ENCODE data around the gene MUC4. TPM values are rescaled to one million over a fixed set of nuclear protein-coding genes. Genes with fewer than 3 reads are reported as not detected.
"Not testable (repeated sequence)": the region's sequence is repeated elsewhere in the genome, so short reads cannot be mapped to it uniquely, and the experiment has no call there.

Gene MUC4
- total RNA-seq, 1 experiment from 2014 or later = not detected

DNA sequence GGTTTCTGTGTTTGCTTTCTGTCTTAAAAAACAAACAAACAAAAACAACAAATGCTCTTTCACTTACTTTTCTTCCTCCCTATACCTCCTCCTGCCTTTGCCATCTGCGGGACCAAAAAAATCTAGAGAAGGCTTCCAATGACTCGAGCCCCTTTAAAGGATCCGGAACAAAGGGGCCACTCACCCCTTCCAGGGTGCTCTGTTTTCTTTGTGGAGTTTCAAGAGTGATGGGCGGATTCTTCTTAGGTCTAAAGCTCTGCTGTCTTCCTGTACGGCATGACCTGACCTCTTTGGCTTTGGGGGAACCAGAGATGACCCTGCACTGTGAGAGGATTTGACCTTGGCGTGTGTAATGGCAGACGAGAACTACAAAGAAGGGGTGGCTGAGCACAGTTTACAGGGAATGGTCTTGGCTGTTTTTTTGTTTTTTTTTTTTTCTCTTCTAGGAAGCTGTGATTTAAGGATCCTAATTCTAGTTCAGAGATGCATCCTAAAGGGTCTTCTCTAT is 93.2 kb downstream of the MUC4 start:
- no peaks in the 10 kb centered on the region for H3K9me3 ChIP-seq (replicated peaks)
- peaks cover 39% of the 10 kb centered on the region for H3K27me3 ChIP-seq (replicated peaks)
- H3K36me3 ChIP-seq = no peaks in the 10 kb centered on the region
- H3K4me1 ChIP-seq (replicated peaks) = no peaks in the 10 kb centered on the region
- H3K27ac ChIP-seq = no peak overlapping the region
- H3K4me3 ChIP-seq = no peak overlapping the region
- no peak for DNase-seq (ENCODE audit: low read depth in 1 of 2, low spot score in 2 of 2)

DNA sequence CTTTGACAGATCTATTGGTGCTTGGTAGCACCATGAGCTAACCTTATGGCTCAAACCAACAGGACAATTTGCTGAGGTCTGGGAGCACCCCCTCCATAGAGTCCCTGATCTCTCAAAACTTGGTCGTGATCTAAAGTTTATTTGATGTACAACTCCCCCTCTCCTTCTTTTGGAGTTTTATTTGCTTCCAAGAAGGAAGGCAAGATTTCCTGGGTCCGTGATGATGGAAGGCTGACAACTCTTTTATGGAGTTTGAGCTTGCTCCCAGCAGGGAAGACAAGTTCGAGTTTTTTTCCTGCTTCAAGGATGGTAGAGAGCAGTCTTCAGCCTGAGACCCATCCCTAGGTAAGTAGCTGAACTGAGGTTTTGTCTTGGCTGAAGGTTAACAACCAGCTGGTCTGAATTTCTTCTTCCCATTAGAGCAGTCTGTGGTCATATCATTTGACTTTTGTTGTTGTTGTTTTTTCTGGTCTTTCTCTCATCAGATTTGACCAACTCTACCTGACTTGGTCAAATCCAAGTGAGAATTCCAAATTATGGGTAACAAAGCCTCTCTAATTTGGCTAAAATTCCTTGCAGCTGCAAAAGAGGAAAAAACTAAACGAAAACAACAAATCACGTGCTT is 93.8 kb downstream of the MUC4 start:
- Histone ChIP-seq H3K4me3 (no peak overlapping the region), H3K27ac (no peak overlapping the region), H3K27me3 (replicated peaks) (peaks cover 39% of the 10 kb centered on the region), H3K9me3 (replicated peaks) (no peaks in the 10 kb centered on the region), H3K36me3 (no peaks in the 10 kb centered on the region), H3K4me1 (replicated peaks) (no peaks in the 10 kb centered on the region)
- no peak for DNase-seq (ENCODE audit: low read depth in 1 of 2, low spot score in 2 of 2)

DNA sequence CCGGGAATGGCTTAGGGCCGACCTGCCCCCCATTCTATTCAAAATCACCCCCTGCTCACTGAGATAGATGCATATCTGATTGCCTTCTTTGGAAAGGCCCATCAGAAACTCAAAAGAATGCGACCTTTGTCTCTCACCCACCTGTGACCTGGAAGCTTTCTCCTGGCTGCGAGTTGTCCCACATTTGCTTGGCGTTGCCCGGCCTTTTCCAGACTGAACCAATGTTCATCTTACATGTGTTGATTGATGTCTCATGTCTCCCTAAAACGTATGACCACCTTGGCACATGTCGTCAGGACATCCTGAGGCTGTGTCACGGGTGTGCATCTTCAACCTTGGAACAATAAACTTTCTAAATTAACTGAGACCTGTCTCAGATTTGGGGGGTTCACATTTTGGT is 94.3 kb downstream of the MUC4 start:
- Histone ChIP-seq H3K4me1 (replicated peaks) (no peaks in the 10 kb centered on the region), H3K27ac (no peak overlapping the region), H3K27me3 (replicated peaks) (peaks cover 39% of the 10 kb centered on the region), H3K4me3 (no peak overlapping the region), H3K36me3 (no peaks in the 10 kb centered on the region), H3K9me3 (replicated peaks) (no peaks in the 10 kb centered on the region)
- DNase-seq (ENCODE audit: low read depth in 1 of 2, low spot score in 2 of 2) = no peak

DNA sequence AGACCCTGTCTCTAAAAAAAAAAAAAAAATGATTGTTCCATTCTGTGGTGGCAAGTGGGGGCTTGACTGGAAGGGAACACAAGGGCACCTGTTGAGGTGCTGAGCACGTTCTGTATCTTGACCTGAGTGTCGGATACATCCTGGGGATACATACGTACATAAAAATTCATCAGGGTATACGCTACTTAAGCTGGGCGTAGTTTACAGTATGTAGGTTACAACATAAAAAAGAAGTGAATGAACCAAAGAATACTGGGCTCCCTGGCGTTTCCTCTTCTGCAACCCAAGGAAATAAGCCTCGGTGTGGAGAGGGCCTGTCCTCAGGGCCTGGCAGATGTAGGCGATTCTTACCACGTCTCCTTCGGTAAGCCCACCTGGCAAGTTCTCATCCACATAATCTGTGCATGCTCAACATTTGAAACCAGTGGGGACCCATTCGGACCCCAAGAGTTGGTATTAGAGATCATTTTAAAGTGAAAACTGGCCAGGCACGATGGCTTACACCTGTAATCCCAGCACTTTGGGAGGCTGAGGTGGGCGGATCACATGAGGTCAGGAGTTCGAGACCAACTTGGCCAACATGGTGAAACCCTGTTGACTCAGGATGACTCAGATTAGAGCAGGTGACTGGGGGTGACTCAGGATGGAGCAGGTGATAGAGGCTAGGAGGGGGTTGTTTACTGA is 96.0 kb downstream of the MUC4 start:
- Histone ChIP-seq H3K4me3 (no peak overlapping the region), H3K36me3 (no peaks in the 10 kb centered on the region; the same call in 1 of the 2 replicates), H3K27ac (no peak overlapping the region), H3K9me3 (replicated peaks) (no peaks in the 10 kb centered on the region), H3K27me3 (replicated peaks) (peaks cover 39% of the 10 kb centered on the region), H3K4me1 (replicated peaks) (no peaks in the 10 kb centered on the region)
- no peak for DNase-seq (ENCODE audit: low read depth in 1 of 2, low spot score in 2 of 2)

DNA sequence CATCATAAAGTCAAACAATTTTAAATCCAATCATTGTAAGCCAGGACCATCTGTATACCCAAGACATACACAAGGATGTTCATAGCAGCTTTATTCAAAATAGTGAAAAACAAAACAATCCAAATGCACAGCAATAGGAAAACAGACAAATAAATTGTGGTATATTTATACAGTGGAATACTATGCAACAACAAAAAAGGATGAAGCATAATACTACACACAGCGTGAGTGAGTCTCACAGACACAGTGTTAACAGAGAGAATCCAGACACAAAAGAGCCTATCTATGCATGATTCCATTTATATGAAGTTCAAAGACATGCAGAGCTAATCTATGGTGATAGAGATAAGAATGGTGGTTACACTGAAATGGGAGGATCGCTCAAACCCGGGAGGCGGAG is 96.6 kb downstream of the MUC4 start:
- DNase-seq (ENCODE audit: low read depth in 1 of 2, low spot score in 2 of 2) = no peak
- Histone ChIP-seq H3K4me1 (replicated peaks) (no peaks in the 10 kb centered on the region), H3K27me3 (replicated peaks) (peaks cover 39% of the 10 kb centered on the region), H3K36me3 (no peaks in the 10 kb centered on the region; the same call in 1 of the 2 replicates), H3K4me3 (no peak overlapping the region), H3K9me3 (replicated peaks) (no peaks in the 10 kb centered on the region), H3K27ac (no peak overlapping the region)

DNA sequence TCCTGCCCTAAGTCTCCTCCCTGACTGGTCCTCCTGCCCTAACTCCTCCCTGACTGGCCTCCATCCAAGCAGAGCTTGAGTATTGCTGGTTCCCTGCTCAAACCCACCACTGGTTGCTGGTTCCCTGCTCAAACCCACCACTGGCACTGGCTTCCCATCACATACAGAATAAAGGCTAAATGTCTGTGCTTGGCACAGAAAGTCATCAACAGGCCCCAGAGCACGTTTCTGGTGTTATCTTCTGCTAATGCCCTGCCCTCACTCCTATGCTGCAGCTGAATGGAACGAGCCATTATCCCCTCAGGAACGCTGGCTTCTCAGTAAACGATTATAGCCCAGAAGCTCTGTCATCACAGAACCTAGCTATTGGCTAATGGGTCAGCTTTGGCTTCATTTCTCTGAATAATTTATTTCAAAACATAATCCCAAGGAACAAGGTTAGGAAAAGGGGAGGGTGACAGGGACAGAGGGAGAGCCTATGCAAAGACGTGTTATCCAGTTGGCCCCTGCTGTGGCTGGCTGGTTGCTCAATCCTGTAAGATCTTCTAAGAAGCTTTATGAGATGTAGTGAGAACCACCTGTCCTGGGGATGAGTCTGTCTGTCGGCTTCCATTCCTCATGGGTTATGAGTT is 97.2 kb downstream of the MUC4 start:
- H3K4me3 ChIP-seq = no peak overlapping the region
- no peaks in the 10 kb centered on the region for H3K9me3 ChIP-seq (replicated peaks)
- H3K36me3 ChIP-seq = no peaks in the 10 kb centered on the region; the same call in 1 of the 2 replicates
- DNase-seq (ENCODE audit: low read depth in 1 of 2, low spot score in 2 of 2) = no peak
- H3K4me1 ChIP-seq (replicated peaks) = no peaks in the 10 kb centered on the region
- no peak overlapping the region for H3K27ac ChIP-seq
- H3K27me3 ChIP-seq (replicated peaks) = peaks cover 36% of the 10 kb centered on the region

DNA sequence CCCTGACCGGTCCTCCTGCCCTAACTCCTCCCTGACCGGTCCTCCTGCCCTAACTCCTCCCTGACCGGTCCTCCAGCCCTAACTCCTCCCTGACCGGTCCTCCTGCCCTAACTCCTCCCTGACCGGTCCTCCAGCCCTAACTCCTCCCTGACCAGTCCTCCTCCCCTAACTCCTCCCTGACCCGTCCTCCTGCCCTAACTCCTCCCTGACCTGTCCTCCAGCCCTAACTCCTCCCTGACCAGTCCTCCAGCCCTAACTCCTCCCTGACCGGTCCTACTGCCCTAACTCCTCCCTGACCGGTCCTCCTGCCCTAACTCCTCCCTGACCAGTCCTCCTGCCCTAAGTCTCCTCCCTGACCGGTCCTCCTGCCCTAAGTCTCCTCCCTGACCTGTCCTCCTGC is 98.6 kb downstream of the MUC4 start:
- not testable (repeated sequence) for H3K27ac ChIP-seq; H3K4me3 ChIP-seq; H3K4me1 ChIP-seq (replicated peaks); H3K9me3 ChIP-seq (replicated peaks); H3K36me3 ChIP-seq; DNase-seq (ENCODE audit: low read depth in 1 of 2, low spot score in 2 of 2)
- H3K27me3 ChIP-seq (replicated peaks) = peaks cover 25% of the 10 kb centered on the region

DNA sequence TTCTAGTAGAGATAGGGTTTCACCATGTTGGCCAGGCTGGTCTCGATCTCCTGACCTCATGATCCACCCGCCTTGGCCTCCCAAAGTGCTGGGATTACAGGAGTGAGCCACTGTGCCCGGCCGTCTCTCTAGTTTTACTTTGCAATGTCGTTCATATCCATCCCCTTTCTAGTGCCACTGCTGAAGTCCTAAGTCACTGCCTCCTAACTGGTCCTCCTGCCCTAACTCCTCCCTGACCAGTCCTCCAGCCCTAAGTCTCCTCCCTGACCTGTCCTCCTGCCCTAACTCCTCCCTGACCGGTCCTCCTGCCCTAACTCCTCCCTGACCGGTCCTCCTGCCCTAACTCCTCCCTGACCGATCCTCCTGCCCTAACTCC is 99.2 kb downstream of the MUC4 start:
- not testable (repeated sequence) for H3K4me3 ChIP-seq; H3K9me3 ChIP-seq (replicated peaks); H3K4me1 ChIP-seq (replicated peaks); DNase-seq (ENCODE audit: low read depth in 1 of 2, low spot score in 2 of 2); H3K27ac ChIP-seq; H3K36me3 ChIP-seq
- H3K27me3 ChIP-seq (replicated peaks) = peaks cover 21% of the 10 kb centered on the region

DNA sequence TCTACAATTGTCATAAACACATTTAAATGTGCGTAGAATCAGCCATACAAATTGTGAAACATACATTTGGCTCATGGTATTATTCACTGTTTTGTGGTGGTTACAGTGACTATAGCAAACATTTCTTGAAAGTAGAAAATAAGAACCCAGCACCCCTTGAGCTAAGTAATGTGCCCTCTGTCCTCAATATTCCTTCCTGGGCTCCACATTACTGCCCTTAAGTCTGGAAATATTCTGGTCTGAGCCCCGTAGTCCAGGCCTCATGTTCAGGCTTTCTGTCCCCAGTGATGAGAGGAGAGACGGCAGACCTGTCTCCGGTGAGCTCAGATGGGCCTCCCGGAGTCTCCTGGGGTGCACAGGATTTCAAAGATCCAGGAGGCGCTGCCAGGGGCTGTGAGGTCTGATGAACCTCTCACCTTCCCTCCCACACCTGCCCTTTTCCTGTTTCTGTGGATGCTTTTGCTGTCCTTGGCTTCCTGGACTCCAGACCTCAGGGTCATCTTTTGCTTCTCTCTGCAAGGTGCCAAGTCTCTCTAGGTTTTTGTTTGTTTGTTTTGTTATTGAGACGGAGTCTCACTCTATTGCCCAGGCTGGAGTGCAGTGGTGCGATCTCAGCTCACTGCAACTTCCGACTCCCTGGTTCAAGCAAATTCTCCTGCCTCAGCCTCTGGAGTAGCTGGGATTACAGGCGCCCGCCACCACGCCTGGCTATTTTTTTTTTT is 99.8 kb downstream of the MUC4 start:
- Histone ChIP-seq H3K36me3 (no peaks in the 10 kb centered on the region; the same call in 1 of the 2 replicates), H3K27me3 (replicated peaks) (peaks cover 21% of the 10 kb centered on the region), H3K4me3 (no peak overlapping the region), H3K27ac (no peak overlapping the region), H3K4me1 (replicated peaks) (peaks cover 7% of the 10 kb centered on the region; the same call in 1 of the 2 replicates), H3K9me3 (replicated peaks) (no peaks in the 10 kb centered on the region; the same call in 1 of the 2 replicates)
- DNase-seq (ENCODE audit: low read depth in 1 of 2, low spot score in 2 of 2) = no peak

DNA sequence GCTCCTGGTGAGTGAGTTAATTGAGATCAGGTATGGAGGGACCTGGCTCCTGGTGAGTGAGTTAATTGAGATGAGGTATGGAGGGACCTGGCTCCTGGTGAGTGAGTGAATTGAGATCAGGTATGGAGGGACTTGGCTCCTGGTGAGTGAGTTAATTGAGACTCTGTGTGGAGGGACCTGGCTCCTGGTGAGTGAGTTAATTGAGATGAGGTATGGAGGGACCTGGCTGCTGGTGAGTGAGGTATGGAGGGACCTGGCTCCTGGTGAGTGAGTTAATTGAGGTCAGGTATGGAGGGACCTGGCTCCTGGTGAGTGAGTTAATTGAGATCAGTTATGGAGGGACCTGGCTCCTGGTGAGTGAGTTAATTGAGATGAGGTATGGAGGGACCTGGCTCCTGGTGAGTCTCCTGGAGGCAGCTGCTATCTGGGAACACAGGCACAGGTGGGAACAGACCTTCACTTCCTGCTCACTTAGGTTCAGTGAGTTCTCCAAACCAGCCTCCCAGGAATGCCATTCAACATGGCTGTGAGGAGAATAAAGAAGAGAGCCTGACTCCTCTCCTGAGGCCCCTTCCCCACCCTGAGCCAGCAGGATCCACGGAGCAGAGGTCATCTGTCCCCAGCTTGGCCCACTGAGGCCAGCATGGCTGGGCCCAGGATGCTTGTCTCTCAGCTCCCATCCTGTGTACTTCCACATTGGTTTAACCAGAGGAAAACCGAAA is 100.5 kb downstream of the MUC4 start:
- H3K36me3 ChIP-seq; H3K4me3 ChIP-seq; DNase-seq (ENCODE audit: low read depth in 1 of 2, low spot score in 2 of 2): not testable (repeated sequence)

DNA sequence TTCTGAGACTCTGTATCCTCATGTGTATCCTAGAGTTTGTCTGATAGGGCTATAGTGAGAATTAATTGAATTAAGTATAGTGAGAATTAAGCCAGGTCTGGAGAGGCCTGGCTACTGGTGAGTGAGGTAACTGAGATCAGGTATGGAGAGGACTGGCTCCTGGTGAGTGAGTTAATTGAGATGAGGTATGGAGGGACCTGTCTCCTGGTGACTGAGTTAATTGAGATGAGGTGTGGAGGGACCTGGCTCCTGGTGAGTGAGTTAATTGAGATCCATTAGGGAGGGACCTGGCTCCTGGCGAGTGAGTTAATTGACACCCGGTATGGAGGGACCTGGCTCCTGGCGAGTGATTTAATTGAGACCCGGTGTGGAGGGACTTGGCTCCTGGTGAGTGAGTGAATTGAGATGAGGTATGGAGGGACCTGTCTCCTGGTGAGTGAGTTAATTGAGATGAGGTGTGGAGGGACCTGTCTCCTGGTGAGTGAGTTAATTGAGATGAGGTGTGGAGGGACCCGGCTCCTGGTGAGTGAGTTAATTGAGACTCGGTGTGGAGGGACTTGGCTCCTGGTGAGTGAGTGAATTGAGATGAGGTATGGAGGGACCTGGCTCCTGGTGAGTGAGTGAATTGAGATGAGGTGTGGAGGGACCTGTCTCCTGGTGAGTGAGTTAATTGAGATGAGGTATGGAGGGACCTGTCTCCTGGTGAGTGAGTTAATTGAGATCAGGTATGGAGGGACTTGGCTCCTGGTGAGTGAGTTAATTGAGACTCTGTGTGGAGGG is 101.4 kb downstream of the MUC4 start:
- H3K4me3 ChIP-seq, H3K27ac ChIP-seq: not testable (repeated sequence)

More for the DNA sequence above, 100.5 kb downstream of the MUC4 start:
- not testable (repeated sequence) for H3K9me3 ChIP-seq (replicated peaks); H3K27ac ChIP-seq; H3K4me1 ChIP-seq (replicated peaks)
- H3K27me3 ChIP-seq (replicated peaks) = peaks cover 19% of the 10 kb centered on the region

DNA sequence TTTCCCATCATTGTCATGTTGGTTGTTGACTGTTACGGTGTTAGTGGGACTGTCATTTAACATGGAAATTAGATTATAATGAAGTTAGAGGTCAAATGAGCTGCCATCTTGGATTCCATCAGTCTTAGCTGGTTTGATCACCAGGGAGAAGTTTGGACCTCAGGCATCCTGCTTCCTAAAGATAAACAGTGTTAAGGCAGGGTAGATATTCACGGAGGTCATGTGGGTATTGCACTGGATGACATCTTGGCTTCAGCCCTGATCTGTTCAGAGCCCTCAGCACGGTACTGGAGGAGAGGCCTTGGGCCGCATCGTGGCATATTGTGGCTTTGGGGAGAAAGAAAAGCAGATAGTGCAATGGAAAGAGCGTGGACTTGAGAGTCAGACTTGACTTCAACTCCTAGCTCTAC is 102.0 kb downstream of the MUC4 start:
- Histone ChIP-seq H3K27ac (no peak overlapping the region), H3K27me3 (replicated peaks) (peaks cover 7% of the 10 kb centered on the region), H3K4me3 (no peak overlapping the region), H3K36me3 (no peaks in the 10 kb centered on the region; the same call in 1 of the 2 replicates), H3K4me1 (replicated peaks) (peaks cover 7% of the 10 kb centered on the region; the same call in 1 of the 2 replicates), H3K9me3 (replicated peaks) (no peaks in the 10 kb centered on the region; the same call in 1 of the 2 replicates)
- DNase-seq (ENCODE audit: low read depth in 1 of 2, low spot score in 2 of 2) = no peak

More for the DNA sequence above, 101.4 kb downstream of the MUC4 start:
- not testable (repeated sequence) for H3K36me3 ChIP-seq; H3K4me1 ChIP-seq (replicated peaks); H3K9me3 ChIP-seq (replicated peaks); DNase-seq (ENCODE audit: low read depth in 1 of 2, low spot score in 2 of 2)
- peaks cover 12% of the 10 kb centered on the region for H3K27me3 ChIP-seq (replicated peaks)
